Measurements from ENCODE around the gene MYH7B. TPM values are rescaled to one million over a fixed set of nuclear protein-coding genes. Genes with fewer than 3 reads are reported as not detected.

MYH7B gene
- total RNA-seq, 1 experiment from 2014 or later, result 0.52 TPM

DNA sequence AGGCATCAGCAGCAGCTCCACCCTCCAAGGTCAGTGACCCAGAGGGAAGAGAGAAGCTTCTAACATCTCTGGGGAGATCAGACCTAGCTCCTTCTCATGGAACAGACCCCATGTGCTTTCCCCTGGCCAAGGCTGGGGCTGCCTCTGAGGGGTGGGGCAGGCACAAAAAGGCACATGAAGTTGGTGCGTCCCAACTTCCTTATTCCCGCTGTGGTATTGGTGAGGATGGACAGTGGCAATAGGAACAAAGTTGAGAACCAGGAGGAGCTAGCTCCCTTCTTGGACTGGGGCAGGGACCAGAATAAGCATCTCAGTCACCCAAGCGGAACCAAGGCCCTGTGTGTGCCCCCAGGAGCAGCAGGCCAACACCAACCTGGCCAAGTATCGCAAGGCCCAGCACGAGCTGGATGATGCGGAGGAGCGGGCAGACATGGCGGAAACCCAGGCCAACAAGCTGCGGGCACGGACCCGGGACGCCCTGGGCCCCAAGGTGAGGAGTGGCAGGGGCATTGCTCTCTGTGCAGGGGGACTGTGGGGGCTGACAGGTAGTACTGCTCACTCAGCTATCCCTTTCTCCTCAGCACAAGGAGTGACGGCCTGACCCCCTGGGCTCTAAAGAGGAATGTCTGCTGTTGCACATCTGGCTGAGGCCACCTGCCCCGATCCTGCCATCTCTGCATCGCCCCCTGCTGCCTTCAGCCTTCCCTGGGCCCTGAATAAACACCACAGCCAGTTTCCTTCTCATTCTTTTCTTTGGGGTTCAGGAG is 46.1 kb downstream of the MYH7B start:
- H3K27ac Mint-ChIP-seq (ENCODE audit: unreplicated experiment), result no peak overlapping the region
- no peak overlapping the region for H3K4me3 Mint-ChIP-seq (ENCODE audit: low read depth, unreplicated experiment)
- H3K36me3 Mint-ChIP-seq (ENCODE audit: insufficient read depth, unreplicated experiment), result peaks cover 81% of the 10 kb centered on the region
- H3K27me3 Mint-ChIP-seq (ENCODE audit: unreplicated experiment), result no peaks in the 10 kb centered on the region
- CTCF ChIA-PET, result interaction anchor here (0.7 to 1.4 kb wide), 2 partner anchors 128 to 149 kb away, joined by 3 to 5 read pairs; no protein-coding TSS in a partner anchor
- no TSS peak for BruUV-seq (replicated peaks)
- no peak for TF ChIP-seq CTCF (IDR thresholded peaks at IDR 0.05; ENCODE audit: unreplicated experiment)
- no peaks in the 10 kb centered on the region for H3K4me1 Mint-ChIP-seq (ENCODE audit: low read depth, unreplicated experiment)
- intact Hi-C loops (cut with micrococcal nuclease; ENCODE audit: unreplicated experiment), result no loop called here
- no peaks in the 10 kb centered on the region for H3K9me3 Mint-ChIP-seq (ENCODE audit: low read depth, unreplicated experiment)
- DNase-seq, result no peak

DNA sequence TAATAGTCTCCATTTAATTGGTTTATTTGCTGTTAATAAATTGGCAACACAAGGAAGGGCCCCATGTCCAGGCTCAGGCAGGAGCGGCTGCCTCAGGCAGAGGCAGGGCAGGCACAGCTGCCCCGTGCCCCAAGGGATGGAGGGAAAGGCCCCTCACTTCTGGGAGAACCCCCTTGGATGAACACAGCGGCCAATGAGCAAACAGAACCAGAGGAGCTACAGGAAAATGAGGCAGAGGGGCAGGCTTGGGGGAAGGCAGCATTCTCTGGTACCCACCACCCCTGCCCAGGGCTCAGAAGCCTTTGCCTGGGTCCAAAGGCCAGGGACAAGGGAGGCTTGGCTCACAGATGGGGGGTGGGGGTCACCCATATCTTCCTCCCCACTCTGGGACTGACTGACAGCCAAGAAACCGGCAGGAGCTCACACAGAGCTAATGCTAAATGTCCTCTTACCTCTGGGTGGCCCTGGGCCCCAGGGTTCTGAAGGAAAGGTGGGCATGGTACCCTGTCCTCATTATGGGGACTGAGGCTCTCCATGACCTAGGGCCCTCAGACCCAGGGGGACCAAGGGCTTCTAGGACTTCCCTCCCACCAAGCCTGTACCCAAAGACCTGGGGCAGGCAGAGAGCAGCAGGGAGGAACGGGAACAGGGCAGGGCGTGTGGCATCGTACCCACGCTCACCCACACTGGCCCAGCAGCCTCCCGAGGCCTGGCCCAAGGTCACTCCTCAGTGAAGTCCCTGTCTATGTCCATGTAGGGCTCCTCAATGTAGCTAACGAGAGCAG is 47.0 kb downstream of the MYH7B start:
- CTCF ChIA-PET, result interaction anchor here (1.4 kb wide), 1 partner anchor 129 kb away, joined by 5 read pairs; no protein-coding TSS in a partner anchor
- intact Hi-C loops (cut with micrococcal nuclease; ENCODE audit: unreplicated experiment), result no loop called here
- BruUV-seq (replicated peaks), result TSS peak; percentile 47

DNA sequence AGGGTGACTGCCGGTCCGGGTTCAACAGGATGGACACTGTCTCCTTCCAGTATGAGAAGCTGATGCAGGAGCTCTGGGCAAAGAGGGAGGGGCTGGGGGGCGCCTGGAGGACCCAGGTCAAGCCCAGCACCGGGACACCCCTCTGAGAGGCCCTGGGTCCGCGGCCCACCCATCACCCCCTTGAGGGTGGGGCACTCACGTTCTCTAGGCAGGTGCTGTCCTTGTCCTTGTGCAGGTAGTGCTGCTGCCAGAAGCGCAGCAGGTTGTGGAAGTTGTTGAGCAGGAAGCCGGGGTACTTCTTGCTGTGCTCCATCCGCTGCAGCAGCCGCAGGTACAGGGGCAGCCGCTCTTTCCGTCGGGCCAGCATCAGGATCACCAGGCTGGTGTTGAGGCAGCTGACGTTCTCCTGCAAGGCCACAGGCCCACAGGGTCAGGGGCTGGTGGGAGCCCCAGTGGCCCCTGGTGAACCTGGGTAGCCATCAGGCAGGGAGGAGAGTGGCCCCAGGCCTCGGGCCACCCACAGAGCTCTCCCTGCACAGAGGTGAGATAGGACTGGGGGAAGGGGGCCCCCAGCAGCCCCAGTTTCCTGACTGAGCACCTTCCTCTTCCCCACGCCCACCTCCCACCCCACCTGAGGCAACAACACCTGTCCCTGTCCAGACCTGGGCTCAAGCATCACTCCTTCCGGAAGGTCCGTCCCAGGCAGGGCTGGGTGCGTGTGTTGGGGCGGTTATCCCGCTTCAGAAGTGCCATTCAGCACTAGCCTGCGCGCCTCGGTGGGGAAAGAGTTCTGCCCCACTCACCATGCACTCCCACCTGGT is 47.8 kb downstream of the MYH7B start:
- TF ChIP-seq CTCF (IDR thresholded peaks at IDR 0.05; ENCODE audit: unreplicated experiment), result no peak
- intact Hi-C loops (cut with micrococcal nuclease; ENCODE audit: unreplicated experiment), result no loop called here
- Mint-ChIP-seq H3K36me3 (ENCODE audit: insufficient read depth, unreplicated experiment) (peaks cover 80% of the 10 kb centered on the region), H3K4me1 (ENCODE audit: low read depth, unreplicated experiment) (no peaks in the 10 kb centered on the region), H3K9me3 (ENCODE audit: low read depth, unreplicated experiment) (no peaks in the 10 kb centered on the region), H3K4me3 (ENCODE audit: low read depth, unreplicated experiment) (no peak overlapping the region), H3K27ac (ENCODE audit: unreplicated experiment) (no peak overlapping the region), H3K27me3 (ENCODE audit: unreplicated experiment) (no peaks in the 10 kb centered on the region)
- CTCF ChIA-PET, result interaction anchor here (0.5 kb wide), 1 partner anchor 1101 kb away, joined by 4 read pairs; no protein-coding TSS in a partner anchor
- no TSS peak for BruUV-seq (replicated peaks)
- DNase-seq, result no peak

More for the DNA sequence above, 47.0 kb downstream of the MYH7B start:
- Mint-ChIP-seq H3K9me3 (ENCODE audit: low read depth, unreplicated experiment) (no peaks in the 10 kb centered on the region), H3K27ac (ENCODE audit: unreplicated experiment) (no peak overlapping the region), H3K36me3 (ENCODE audit: insufficient read depth, unreplicated experiment) (peaks cover 80% of the 10 kb centered on the region), H3K4me1 (ENCODE audit: low read depth, unreplicated experiment) (no peaks in the 10 kb centered on the region), H3K27me3 (ENCODE audit: unreplicated experiment) (no peaks in the 10 kb centered on the region), H3K4me3 (ENCODE audit: low read depth, unreplicated experiment) (no peak overlapping the region)
- DNase-seq, result no peak
- TF ChIP-seq CTCF (IDR thresholded peaks at IDR 0.05; ENCODE audit: unreplicated experiment), result no peak

DNA sequence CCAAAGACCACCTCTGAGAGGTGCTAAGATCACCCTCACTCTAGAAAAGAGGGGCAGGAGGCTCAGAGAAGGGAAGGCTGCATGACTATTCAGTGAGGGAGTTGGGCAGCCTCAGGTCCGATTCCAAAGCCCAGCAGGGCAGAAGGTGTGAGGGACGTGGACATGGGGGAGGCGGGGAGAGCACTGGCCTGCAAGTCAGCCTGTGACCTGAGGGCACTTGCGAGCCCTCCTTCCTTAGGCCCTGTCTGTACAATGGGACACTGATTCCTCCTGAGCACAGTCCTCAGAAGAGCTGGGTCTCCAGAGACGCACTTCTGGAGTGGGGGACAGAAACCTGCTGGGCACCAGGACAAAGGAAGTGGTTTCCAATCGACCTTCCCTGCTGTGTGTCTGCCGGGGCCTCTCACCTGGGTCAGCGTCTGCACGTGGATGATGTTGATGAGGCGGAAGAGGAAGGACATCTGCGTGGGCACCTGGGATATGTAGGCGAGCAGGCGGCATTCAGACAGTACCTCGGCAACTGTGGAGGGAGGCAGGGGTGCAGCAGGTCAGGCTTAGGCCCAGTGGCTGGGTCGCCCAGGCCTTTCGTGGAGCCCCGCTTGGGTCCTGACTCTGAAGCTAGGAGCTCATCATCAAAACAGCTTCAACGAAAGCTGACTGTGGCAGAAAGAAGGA is 48.5 kb downstream of the MYH7B start:
- CTCF ChIA-PET, result no interaction called here
- H3K27me3 Mint-ChIP-seq (ENCODE audit: unreplicated experiment), result no peaks in the 10 kb centered on the region
- H3K36me3 Mint-ChIP-seq (ENCODE audit: insufficient read depth, unreplicated experiment), result peaks cover 80% of the 10 kb centered on the region
- no TSS peak for BruUV-seq (replicated peaks)
- no peak overlapping the region for H3K4me3 Mint-ChIP-seq (ENCODE audit: low read depth, unreplicated experiment)
- DNase-seq, result no peak
- intact Hi-C loops (cut with micrococcal nuclease; ENCODE audit: unreplicated experiment), result no loop called here
- no peak overlapping the region for H3K27ac Mint-ChIP-seq (ENCODE audit: unreplicated experiment)
- no peaks in the 10 kb centered on the region for H3K9me3 Mint-ChIP-seq (ENCODE audit: low read depth, unreplicated experiment)
- H3K4me1 Mint-ChIP-seq (ENCODE audit: low read depth, unreplicated experiment), result no peaks in the 10 kb centered on the region
- no peak for TF ChIP-seq CTCF (IDR thresholded peaks at IDR 0.05; ENCODE audit: unreplicated experiment)
